ENCODE measurements around the gene GRPEL1.

GRCh38 chr4:7066493-7066892 is 1.4 kb downstream of the GRPEL1 start:
- TF ChIP-seq CTCF (IDR thresholded peaks at IDR 0.05; ENCODE audit: insufficient read depth, low read length) = no peak
- TF ChIP-seq POLR2AphosphoS5 (IDR thresholded peaks at IDR 0.05; ENCODE audit: low read depth) = no peak
- no peak for TF ChIP-seq REST (IDR thresholded peaks at IDR 0.05; ENCODE audit: insufficient replicate concordance, low read depth)
- TF ChIP-seq GABPA (IDR thresholded peaks at IDR 0.05; ENCODE audit: low read depth) = no peak

Data from HL-60 (cell line).